Effector CD8-positive, alpha-beta T cell (primary cell): ENCODE measurements around the gene FAM187B.

Experiments used
- DNase-seq: peaks from one replicate; lab custom pipeline; 2025; lab: John Stamatoyannopoulos, UW
- total RNA-seq, 4 experiments: gene quantifications; one replicate each; lab custom pipeline; 2026; lab: John Stamatoyannopoulos, UW

Gene FAM187B
- 0 to 0.29 (median 0) reads per million in 4 experiments for total RNA-seq

- DNase-seq: no peak
Observed at GRCh38 chr19:35228177-35228930, at the start of gene FAM187B. FAM187B (minus strand) TSS chr19:35228739; CDS start chr19:35228680, 59 bp downstream.

DNA sequence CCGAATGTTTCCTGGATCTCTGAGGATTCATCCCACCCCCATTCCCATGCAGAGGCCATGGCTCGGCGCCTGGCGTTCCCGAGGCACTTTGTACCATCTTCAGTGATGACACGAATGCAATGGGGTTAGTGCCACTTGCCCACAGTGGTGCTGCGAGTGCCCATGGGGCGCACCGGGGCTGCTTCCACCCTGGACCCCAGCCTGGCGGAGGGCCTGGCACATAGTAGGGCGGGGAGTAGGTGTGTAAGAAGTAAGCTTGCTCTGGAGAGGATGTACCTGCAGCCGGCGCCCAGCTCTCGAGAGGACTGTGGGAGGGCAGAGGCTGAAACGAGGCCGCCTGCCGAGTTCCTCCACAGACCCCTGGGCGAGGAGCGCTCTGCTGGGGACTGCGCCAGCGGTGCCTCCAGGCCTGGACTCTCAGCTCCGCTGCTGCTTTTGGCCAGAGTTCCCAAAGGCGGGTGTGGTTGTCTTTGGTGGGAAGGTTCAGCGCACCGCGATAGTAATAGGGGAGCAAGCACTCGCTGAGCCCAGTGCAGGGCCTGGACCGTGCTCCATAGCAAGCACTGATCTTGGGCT, 48.3 kb upstream of the FAM187B start:
- no peak for DNase-seq

- DNase-seq: no peak
Observed at GRCh38 chr19:35274323-35274722, 45.8 kb upstream of the FAM187B start.

DNA sequence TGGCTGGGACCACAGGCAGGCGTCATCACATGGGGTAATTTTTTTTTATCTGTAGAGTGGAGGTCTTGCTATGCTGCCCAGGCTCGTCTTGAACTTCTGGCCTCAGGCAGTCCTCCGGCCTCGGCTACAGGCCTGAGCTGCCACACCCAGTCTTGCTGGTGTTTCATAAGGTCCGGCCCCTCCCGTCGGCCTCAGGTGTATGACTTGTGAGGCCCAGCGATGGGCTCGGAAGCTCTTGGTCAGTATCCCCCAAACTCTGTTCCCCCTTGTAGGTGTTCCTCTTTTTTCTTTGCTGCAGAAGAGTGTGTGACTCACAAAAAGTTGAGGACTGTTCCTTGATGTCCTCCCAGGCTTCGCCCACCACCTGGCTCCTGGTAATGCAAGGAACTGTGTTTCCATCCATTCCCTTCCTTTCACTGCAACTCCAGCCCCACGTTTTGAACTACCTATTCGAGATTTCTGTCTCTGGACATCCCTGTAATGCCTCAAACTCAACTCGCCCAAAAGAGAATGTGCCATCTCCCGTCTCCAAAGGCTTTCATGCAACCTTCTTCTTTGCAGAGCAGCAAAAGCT, 45.2 kb upstream of the FAM187B start:
- no peak for DNase-seq

DNA sequence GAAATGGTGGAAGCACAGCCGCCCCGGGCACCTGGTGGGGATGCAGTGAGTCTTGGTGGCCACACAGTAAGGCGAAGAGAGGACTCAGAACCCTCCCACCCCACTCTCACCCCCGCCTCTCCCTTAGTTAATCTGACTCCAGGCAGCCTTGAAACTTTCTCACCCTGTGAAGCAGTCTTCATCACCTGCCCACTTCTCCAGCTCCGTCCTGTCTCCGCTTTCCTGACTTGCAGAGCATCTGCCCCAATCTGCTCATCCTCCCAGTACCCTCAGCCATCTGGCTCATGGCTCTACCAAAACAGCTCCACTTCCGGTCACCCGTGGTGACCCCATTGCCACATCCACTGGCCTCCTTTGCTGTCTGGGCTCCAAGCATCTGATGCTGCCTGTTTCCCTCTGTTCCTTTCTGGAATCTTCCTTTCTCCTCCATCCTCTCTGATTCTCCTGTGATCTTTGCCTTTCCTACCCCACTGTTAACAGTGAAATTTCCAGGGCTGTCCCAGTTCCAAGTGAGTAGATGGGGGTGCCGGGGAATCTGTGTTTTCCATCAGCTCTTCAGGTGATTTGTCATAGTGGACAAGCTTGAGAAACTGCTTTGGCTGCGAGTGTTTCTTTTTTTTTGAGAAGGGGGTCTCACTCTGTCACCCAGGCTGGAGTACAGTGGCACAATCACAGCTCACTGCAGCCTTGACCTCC, 44.6 kb upstream of the FAM187B start:
- DNase-seq: no peak

DNA sequence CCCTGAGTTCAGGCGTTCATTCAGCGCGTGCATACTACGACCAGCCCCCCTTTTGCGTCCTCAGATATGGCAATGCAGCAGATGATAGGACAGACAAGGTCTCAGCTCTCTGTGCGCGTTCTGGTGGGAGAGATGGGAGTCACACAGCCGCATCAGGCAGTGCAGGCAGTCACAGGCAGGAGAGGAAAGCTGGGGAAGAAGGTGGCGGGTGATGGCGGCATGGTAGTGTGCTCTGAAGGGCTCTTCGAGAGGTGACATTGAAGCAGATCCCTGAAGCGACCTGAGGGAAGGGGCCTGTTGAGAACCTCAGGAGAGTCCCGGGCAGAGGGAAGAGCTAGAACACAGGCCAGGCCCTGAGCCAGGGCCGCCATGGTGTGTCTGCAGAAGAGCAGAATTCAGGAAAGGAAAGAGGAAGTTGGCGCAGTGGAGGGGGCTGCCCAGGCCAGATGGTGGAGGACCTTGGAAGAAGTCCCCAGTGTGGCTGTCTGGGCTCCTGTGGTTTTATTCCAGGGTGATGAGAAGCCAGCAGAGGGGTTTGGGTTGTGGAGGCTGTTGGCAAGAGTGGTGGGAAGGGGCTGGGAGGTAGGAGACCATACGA, 43.7 kb upstream of the FAM187B start:
- no peak for DNase-seq

GRCh38 chr19:35271546-35271945, 43.0 kb upstream of the FAM187B start:
- no peak for DNase-seq

GRCh38 chr19:35270381-35270811, 41.9 kb upstream of the FAM187B start:
- no peak for DNase-seq

DNA sequence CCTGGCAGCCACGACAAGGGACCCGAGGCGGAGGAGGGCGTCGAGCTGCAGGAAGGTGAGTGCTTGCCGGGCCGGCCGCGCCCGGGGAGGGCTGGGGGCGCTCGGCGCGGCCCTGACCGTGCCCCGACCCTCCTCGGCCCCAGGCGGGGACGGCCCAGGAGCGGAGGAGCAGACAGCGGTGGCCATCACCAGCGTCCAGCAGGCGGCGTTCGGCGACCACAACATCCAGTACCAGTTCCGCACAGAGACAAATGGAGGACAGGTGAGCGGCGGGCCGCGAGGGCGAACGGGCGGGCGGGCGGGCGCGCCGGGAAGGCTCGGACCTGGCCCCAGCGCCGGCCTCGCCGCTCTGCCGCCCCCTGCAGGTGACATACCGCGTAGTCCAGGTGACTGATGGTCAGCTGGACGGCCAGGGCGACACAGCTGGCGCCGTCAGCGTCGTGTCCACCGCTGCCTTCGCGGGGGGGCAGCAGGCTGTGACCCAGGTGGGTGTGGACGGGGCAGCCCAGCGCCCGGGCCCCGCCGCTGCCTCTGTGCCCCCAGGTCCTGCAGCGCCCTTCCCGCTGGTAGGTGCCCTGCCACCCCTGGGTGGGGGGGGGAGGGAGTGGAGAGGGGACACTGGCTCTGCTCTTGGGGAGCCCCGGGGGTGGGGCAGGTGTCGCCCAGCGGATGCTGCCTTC, 41.0 kb upstream of the FAM187B start:
- DNase-seq: peak; percentile 46

DNA sequence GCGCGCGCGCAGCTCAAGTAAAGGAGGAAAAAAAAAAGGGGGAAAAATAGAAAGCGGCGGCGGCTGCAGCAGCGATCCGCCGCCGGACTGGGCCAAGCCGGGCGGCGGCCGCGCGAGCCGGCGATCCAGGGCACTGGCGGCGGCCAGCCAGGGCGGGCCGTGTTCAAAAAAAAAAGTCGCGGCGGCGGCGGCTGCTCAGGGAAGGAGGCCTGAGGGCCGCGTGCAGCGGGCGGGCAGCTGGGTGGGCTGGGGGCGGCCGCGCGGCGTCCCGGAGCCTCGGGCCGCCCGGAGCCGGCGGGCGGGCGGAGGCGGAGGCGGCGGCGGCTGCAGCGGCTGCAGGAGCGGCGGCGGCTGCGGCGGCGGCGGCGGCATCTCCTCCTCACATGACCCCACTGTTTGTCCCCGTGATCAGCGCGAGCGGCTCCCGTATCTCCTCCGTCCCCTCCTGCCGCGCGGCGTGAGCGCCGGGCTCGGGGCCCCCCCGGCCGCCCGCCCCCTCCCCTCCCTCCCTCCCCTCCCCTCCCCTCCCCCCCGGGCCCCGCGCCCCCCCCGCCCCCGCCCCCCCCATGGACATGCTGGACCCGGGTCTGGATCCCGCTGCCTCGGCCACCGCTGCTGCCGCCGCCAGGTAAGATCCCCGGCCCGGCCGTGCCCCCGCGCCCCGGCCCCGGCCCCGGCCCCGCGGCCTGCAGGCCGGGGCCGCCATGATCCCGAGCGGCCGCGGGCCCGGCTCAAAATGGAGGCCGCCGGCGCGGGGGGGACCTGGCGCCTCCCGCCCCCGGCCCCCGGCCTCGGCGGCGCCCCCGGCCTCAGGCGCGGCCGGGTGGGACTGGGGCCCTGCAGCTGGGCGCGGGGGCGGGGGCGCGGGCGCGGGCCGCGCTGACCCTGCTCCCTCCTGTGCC, 40.2 kb upstream of the FAM187B start, which contains the start of gene USF2:
TSS of gene USF2 (plus strand) at position 427 of the 902 bp plus-strand sequence. CDS start at position 567, 140 bp downstream.
- DNase-seq: peak; percentile 30

DNA sequence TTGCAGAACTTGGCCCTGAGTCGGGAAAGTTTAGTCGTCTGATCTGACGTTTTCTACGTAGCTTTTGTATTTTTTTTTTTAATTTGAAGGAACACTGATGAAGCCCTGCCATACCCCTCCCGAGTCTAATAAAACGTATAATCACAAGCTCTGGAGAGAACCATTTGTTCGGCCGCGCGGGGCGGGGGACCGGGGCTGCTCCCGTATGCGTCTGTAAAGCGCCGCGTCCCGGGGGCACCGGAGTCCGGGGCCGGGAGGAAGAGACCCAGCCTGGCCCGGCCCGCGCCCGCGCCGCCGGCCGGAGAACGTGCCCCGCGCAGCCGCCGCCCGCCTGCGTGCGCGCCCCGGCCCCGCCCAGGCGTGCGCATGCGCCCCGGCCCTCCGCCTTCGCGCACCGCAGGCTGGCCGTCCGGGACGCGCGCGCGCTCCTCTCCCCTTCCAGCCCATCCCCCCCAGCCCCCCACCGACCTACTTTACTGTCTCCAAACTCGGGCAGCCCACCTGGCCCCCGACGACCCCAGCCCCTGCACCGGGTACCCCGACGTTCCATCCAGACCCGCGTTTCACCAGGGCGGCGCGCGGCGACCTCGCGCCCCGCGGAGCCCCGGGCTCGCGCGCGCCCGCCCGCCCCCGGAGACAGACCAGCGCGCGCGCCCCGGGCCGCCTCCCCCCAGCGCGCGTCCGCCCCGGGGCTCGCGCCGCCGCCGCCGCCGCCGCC, 39.4 kb upstream of the FAM187B start:
- DNase-seq: peak; percentile 61

DNA sequence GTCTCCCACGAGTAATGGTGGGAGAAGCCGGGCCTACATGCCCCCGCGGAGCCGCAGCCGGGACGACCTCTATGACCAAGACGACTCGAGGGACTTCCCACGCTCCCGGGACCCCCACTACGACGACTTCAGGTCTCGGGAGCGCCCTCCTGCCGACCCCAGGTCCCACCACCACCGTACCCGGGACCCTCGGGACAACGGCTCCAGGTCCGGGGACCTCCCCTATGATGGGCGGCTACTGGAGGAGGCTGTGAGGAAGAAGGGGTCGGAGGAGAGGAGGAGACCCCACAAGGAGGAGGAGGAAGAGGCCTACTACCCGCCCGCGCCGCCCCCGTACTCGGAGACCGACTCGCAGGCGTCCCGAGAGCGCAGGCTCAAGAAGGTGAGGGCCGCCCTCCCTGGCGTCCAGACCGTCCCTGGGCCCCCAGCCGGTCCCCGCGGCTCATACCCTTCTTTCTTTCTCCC, 38.8 kb upstream of the FAM187B start:
- DNase-seq: peak; percentile 32

GRCh38 chr19:35266520-35267352, 38.2 kb upstream of the FAM187B start:
- no peak for DNase-seq

DNA sequence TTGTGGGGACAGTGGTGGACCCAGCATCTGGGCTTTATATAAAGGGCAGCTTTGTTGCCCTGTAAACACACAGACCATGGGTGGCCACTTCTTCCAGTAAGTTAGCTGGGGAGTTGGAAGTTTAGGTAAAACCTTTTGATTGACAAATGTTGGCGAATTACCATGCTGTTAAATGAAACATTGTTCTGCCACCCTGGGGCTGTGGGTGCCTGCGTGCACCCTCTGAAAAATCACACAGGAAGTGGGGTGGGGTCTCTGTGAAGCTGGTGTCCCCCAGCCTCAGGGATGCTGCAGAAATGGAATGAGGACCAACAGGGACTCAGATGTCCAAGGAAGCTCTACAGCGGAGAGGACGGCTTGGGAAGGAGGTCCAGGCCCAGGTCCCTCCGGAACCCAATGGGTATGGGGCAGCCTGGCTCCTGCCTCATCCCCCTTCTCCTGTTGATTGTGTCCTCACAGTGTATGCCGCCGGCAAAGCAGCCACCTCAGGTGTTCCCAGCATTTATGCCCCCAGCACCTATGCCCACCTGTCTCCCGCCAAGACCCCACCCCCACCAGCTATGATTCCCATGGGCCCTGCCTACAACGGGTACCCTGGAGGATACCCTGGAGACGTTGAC, 37.5 kb upstream of the FAM187B start:
- DNase-seq: no peak

DNA sequence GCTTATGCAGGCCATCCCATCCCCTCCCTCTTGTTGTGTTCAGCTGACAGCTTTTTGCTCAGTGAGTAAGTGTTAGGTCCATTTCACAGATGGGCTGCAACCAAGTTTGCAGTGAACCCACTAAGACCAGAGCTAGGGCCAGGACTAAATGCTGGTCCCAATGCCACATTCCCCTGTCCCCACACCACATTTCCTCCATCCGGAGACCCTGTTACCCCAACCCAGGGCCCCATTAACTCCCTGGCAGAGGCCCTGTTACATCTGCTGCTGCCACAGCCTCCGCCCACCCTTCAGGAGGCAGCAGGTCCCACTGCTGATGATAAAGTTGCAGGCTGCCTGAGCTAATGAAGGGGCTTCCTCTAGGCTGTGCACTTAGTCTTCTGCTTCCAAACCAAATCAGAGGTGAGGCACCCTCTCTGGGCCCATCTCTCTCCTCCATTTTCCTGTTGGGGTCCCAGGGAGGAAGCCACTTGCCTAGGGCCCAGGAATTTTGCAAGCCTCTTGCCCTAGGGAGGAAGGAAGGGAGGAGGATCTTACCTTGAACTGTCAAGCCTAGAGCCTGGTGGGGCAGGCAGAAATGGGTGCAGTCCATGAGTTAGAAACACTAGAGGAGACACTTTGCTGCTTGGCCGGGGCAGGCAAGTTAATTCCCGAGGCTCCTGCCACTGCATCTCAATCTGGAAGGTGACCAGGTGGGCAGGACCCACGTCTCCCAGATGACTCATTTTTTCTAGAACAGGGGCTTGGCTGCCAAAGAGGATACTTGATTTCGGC, 36.8 kb upstream of the FAM187B start:
- no peak for DNase-seq

- no peak for DNase-seq
Observed at GRCh38 chr19:35264268-35265125, 36.0 kb upstream of the FAM187B start.
